GM15510 (cell line): ENCODE results near the gene ASB4.

ENCODE experiments used
- POLR2A ChIP-seq: IDR thresholded peaks from 3 replicates; pipeline ENCODE4 v1.6.1; 2011; ENCODE audit warnings: borderline replicate concordance; ENCODE audit not compliant: insufficient read length; ENCODE audit errors: extremely low read depth

ASB4 gene

GRCh38 chr7:95530881-95531280 is 45.1 kb downstream of the ASB4 start:
- no peak for TF ChIP-seq POLR2A

GRCh38 chr7:95531605-95532219 is 46.0 kb downstream of the ASB4 start:
- no peak for TF ChIP-seq POLR2A

GRCh38 chr7:95534796-95535195 is 49.1 kb downstream of the ASB4 start:
- TF ChIP-seq POLR2A = no peak

GRCh38 chr7:95535662-95536061 is 49.9 kb downstream of the ASB4 start:
- TF ChIP-seq POLR2A = no peak

GRCh38 chr7:95536656-95537311 is 51.0 kb downstream of the ASB4 start:
- no peak for TF ChIP-seq POLR2A

- TF ChIP-seq POLR2A = no peak
Measured at GRCh38 chr7:95537468-95537867, 51.7 kb downstream of the ASB4 start.

- no peak for TF ChIP-seq POLR2A
Measured at GRCh38 chr7:95539426-95539825, 53.7 kb downstream of the ASB4 start.

GRCh38 chr7:95540366-95540765 is 54.6 kb downstream of the ASB4 start:
- TF ChIP-seq POLR2A = no peak

- no peak for TF ChIP-seq POLR2A
Measured at GRCh38 chr7:95543312-95543711, 57.6 kb downstream of the ASB4 start.

- no peak for TF ChIP-seq POLR2A
Measured at GRCh38 chr7:95544171-95544570, 58.4 kb downstream of the ASB4 start.

GRCh38 chr7:95545007-95545615 is 59.4 kb downstream of the ASB4 start:
- TF ChIP-seq POLR2A = no peak

- no peak for TF ChIP-seq POLR2A
Measured at GRCh38 chr7:95545673-95546072, 59.9 kb downstream of the ASB4 start.

GRCh38 chr7:95546647-95547046 is 60.9 kb downstream of the ASB4 start:
- TF ChIP-seq POLR2A = no peak

GRCh38 chr7:95547361-95548348 is 61.9 kb downstream of the ASB4 start:
- TF ChIP-seq POLR2A = no peak
